Fibroblast of lung (primary cell): ENCODE data around the gene GRAMD2A.

ENCODE experiments used
- CTCF ChIP-seq, 2 donors: IDR thresholded peaks in 1 of 2; conservative IDR thresholded peaks in 1 of 2; 1 replicate in 1 of 2; 2 replicates in 1 of 2; pipeline ENCODE4 v1.5.1; 2011 to 2012; ENCODE audit warnings: low read length in 2 of 2, control low read depth in 1 of 2, inconsistent platforms in 1 of 2, low read depth in 1 of 2, mild to moderate bottlenecking in 1 of 2
- EZH2 ChIP-seq: IDR thresholded peaks from 2 replicates; pipeline ENCODE4 v1.5.1; 2012; ENCODE audit warnings: low read length, control low read depth, mild to moderate bottlenecking; ENCODE audit errors: missing control alignments

- TF ChIP-seq CTCF (conservative IDR thresholded peaks at IDR 0.05 in 1 of 2, IDR thresholded peaks at IDR 0.05 in 1 of 2; ENCODE audit: low read depth in 1 of 2, low read length in 2 of 2) (no peak), EZH2 (no peak)
Measured at GRCh38 chr15:72175186-72176044, 22.2 kb downstream of the GRAMD2A start.
